ENCODE data around the gene GIT2.

DNA sequence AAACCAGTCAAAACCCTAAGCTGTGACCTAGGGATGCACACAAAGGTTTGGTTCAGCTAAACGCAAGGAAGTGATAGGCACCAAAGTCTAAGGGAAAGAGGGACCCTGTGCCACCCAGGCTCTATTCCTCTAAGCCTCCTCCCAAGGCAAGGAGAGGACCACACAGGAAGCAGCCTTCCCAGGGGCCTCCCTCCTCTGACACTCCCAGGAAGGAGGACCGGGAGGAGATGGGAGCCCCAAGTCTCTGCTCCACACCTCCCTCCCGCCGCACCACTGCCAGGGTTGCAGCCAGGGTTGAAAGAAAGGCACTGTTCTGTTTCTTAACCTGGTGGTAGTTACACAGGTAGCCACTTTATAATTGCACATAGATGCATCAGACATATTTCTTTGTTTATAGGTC lies 74.2 kb downstream of the GIT2 start:
- TF ChIP-seq, protein P1, sequence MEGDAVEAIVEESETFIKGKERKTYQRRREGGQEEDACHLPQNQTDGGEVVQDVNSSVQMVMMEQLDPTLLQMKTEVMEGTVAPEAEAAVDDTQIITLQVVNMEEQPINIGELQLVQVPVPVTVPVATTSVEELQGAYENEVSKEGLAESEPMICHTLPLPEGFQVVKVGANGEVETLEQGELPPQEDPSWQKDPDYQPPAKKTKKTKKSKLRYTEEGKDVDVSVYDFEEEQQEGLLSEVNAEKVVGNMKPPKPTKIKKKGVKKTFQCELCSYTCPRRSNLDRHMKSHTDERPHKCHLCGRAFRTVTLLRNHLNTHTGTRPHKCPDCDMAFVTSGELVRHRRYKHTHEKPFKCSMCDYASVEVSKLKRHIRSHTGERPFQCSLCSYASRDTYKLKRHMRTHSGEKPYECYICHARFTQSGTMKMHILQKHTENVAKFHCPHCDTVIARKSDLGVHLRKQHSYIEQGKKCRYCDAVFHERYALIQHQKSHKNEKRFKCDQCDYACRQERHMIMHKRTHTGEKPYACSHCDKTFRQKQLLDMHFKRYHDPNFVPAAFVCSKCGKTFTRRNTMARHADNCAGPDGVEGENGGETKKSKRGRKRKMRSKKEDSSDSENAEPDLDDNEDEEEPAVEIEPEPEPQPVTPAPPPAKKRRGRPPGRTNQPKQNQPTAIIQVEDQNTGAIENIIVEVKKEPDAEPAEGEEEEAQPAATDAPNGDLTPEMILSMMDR (IDR thresholded peaks at IDR 0.05) = no peak
- TF ChIP-seq POLR2A (IDR thresholded peaks at IDR 0.05) = no peak
